ENCODE data around the gene NFIC.

NFIC gene

GRCh38 chr19:3360421-3361383 is 5.7 kb upstream of the NFIC start:
- peaks cover 12% of the 10 kb centered on the region for H3K4me1 ChIP-seq (ENCODE audit: control insufficient read depth, insufficient read depth, low read length)
- H3K27ac ChIP-seq (ENCODE audit: low read depth, low read length): no peak overlapping the region
- H3K9me3 ChIP-seq (ENCODE audit: control insufficient read depth, insufficient read depth, low read depth, low read length): no peaks in the 10 kb centered on the region
- H3K27me3 ChIP-seq (ENCODE audit: control insufficient read depth, insufficient read depth, low read length): peaks cover 93% of the 10 kb centered on the region
- H3K9ac ChIP-seq (ENCODE audit: low read length): no peak overlapping the region
- no peaks in the 10 kb centered on the region for H3K36me3 ChIP-seq (ENCODE audit: control insufficient read depth, insufficient read depth, low read length)
- H3K4me3 ChIP-seq (ENCODE audit: low read depth, low read length): peak overlapping the region; percentile 43

- Histone ChIP-seq H3K27ac (ENCODE audit: low read depth, low read length) (no peak overlapping the region), H3K4me1 (ENCODE audit: control insufficient read depth, insufficient read depth, low read length) (peaks cover 12% of the 10 kb centered on the region), H3K9me3 (ENCODE audit: control insufficient read depth, insufficient read depth, low read depth, low read length) (no peaks in the 10 kb centered on the region), H3K4me3 (ENCODE audit: low read depth, low read length) (no peak overlapping the region), H3K27me3 (ENCODE audit: control insufficient read depth, insufficient read depth, low read length) (peaks cover 92% of the 10 kb centered on the region), H3K9ac (ENCODE audit: low read length) (no peak overlapping the region), H3K36me3 (ENCODE audit: control insufficient read depth, insufficient read depth, low read length) (no peaks in the 10 kb centered on the region)
Measured at GRCh38 chr19:3361384-3362216, 4.8 kb upstream of the NFIC start.

- peaks cover 92% of the 10 kb centered on the region for H3K27me3 ChIP-seq (ENCODE audit: control insufficient read depth, insufficient read depth, low read length)
- no peaks in the 10 kb centered on the region for H3K36me3 ChIP-seq (ENCODE audit: control insufficient read depth, insufficient read depth, low read length)
- H3K9ac ChIP-seq (ENCODE audit: low read length): no peak overlapping the region
- no peak overlapping the region for H3K4me3 ChIP-seq (ENCODE audit: low read depth, low read length)
- peaks cover 12% of the 10 kb centered on the region for H3K4me1 ChIP-seq (ENCODE audit: control insufficient read depth, insufficient read depth, low read length)
- no peak overlapping the region for H3K27ac ChIP-seq (ENCODE audit: low read depth, low read length)
- H3K9me3 ChIP-seq (ENCODE audit: control insufficient read depth, insufficient read depth, low read depth, low read length): no peaks in the 10 kb centered on the region
Measured at GRCh38 chr19:3362217-3362906, 4.0 kb upstream of the NFIC start.

- Histone ChIP-seq H3K27me3 (ENCODE audit: control insufficient read depth, insufficient read depth, low read length) (peaks cover 92% of the 10 kb centered on the region), H3K36me3 (ENCODE audit: control insufficient read depth, insufficient read depth, low read length) (no peaks in the 10 kb centered on the region), H3K4me3 (ENCODE audit: low read depth, low read length) (no peak overlapping the region), H3K27ac (ENCODE audit: low read depth, low read length) (no peak overlapping the region), H3K9me3 (ENCODE audit: control insufficient read depth, insufficient read depth, low read depth, low read length) (no peaks in the 10 kb centered on the region), H3K4me1 (ENCODE audit: control insufficient read depth, insufficient read depth, low read length) (peaks cover 22% of the 10 kb centered on the region), H3K9ac (ENCODE audit: low read length) (no peak overlapping the region)
Measured at GRCh38 chr19:3363841-3364500, 2.4 kb upstream of the NFIC start.

GRCh38 chr19:3364501-3364858 is 1.9 kb upstream of the NFIC start:
- Histone ChIP-seq H3K27me3 (ENCODE audit: control insufficient read depth, insufficient read depth, low read length) (peaks cover 94% of the 10 kb centered on the region), H3K9me3 (ENCODE audit: control insufficient read depth, insufficient read depth, low read depth, low read length) (no peaks in the 10 kb centered on the region), H3K9ac (ENCODE audit: low read length) (no peak overlapping the region), H3K27ac (ENCODE audit: low read depth, low read length) (no peak overlapping the region), H3K4me1 (ENCODE audit: control insufficient read depth, insufficient read depth, low read length) (peaks cover 23% of the 10 kb centered on the region), H3K36me3 (ENCODE audit: control insufficient read depth, insufficient read depth, low read length) (no peaks in the 10 kb centered on the region), H3K4me3 (ENCODE audit: low read depth, low read length) (no peak overlapping the region)

- H3K36me3 ChIP-seq (ENCODE audit: control insufficient read depth, insufficient read depth, low read length): no peaks in the 10 kb centered on the region
- H3K4me1 ChIP-seq (ENCODE audit: control insufficient read depth, insufficient read depth, low read length): peaks cover 30% of the 10 kb centered on the region
- H3K9me3 ChIP-seq (ENCODE audit: control insufficient read depth, insufficient read depth, low read depth, low read length): no peaks in the 10 kb centered on the region
- H3K27ac ChIP-seq (ENCODE audit: low read depth, low read length): no peak overlapping the region
- peak overlapping the region; percentile 58 for H3K4me3 ChIP-seq (ENCODE audit: low read depth, low read length)
- no peak overlapping the region for H3K9ac ChIP-seq (ENCODE audit: low read length)
- peaks cover 98% of the 10 kb centered on the region for H3K27me3 ChIP-seq (ENCODE audit: control insufficient read depth, insufficient read depth, low read length)
Measured at GRCh38 chr19:3365093-3365835, 1.1 kb upstream of the NFIC start.

- Histone ChIP-seq H3K9me3 (ENCODE audit: control insufficient read depth, insufficient read depth, low read depth, low read length) (no peaks in the 10 kb centered on the region), H3K27ac (ENCODE audit: low read depth, low read length) (no peak overlapping the region), H3K4me1 (ENCODE audit: control insufficient read depth, insufficient read depth, low read length) (peaks cover 29% of the 10 kb centered on the region), H3K4me3 (ENCODE audit: low read depth, low read length) (peak overlapping the region; percentile 53), H3K27me3 (ENCODE audit: control insufficient read depth, insufficient read depth, low read length) (peaks cover 96% of the 10 kb centered on the region), H3K9ac (ENCODE audit: low read length) (no peak overlapping the region), H3K36me3 (ENCODE audit: control insufficient read depth, insufficient read depth, low read length) (no peaks in the 10 kb centered on the region)
Measured at GRCh38 chr19:3366753-3367627, 607 bp downstream of the NFIC start.

GRCh38 chr19:3367628-3368440 is 1.5 kb downstream of the NFIC start:
- Histone ChIP-seq H3K4me3 (ENCODE audit: low read depth, low read length) (peak overlapping the region; percentile 48), H3K36me3 (ENCODE audit: control insufficient read depth, insufficient read depth, low read length) (no peaks in the 10 kb centered on the region), H3K27ac (ENCODE audit: low read depth, low read length) (no peak overlapping the region), H3K9ac (ENCODE audit: low read length) (no peak overlapping the region), H3K27me3 (ENCODE audit: control insufficient read depth, insufficient read depth, low read length) (peaks cover 96% of the 10 kb centered on the region), H3K4me1 (ENCODE audit: control insufficient read depth, insufficient read depth, low read length) (peaks cover 29% of the 10 kb centered on the region), H3K9me3 (ENCODE audit: control insufficient read depth, insufficient read depth, low read depth, low read length) (no peaks in the 10 kb centered on the region)

- peaks cover 96% of the 10 kb centered on the region for H3K27me3 ChIP-seq (ENCODE audit: control insufficient read depth, insufficient read depth, low read length)
- no peak overlapping the region for H3K27ac ChIP-seq (ENCODE audit: low read depth, low read length)
- peaks cover 29% of the 10 kb centered on the region for H3K4me1 ChIP-seq (ENCODE audit: control insufficient read depth, insufficient read depth, low read length)
- H3K4me3 ChIP-seq (ENCODE audit: low read depth, low read length): no peak overlapping the region
- H3K36me3 ChIP-seq (ENCODE audit: control insufficient read depth, insufficient read depth, low read length): no peaks in the 10 kb centered on the region
- H3K9me3 ChIP-seq (ENCODE audit: control insufficient read depth, insufficient read depth, low read depth, low read length): no peaks in the 10 kb centered on the region
- no peak overlapping the region for H3K9ac ChIP-seq (ENCODE audit: low read length)
Measured at GRCh38 chr19:3368441-3368795, 2.0 kb downstream of the NFIC start.

Measured in HUES6 (cell line).